SK-N-SH (cell line): ENCODE data around the gene PCYOX1L. TPM values are rescaled to one million over a fixed set of nuclear protein-coding genes. Genes with fewer than 3 reads are reported as not detected.

Source experiments
- CTCF ChIA-PET: fragments of 300-600, 350-600 bp; formaldehyde crosslinking; extraction: SDS; loops from one replicate; lab custom pipeline; 2021; lab: Yijun Ruan, JAX
- POLR2A ChIA-PET: fragments of 350-600 bp; sonication (Branson Sonifier 250); formaldehyde crosslinking; extraction: SDS; loops from one replicate; lab custom pipeline; 2020; ENCODE audit warnings: antibody characterized with exemption, inconsistent platforms; lab: Yijun Ruan, JAX
- DNase-seq: peaks from one replicate; pipeline ENCODE4 v3.0.0; 2012
- H2AFZ ChIP-seq: fragments of 200-600 bp; sonication (generic); 2 replicates; pipeline ENCODE4 v1.8.1; 2016; ENCODE audit warnings: antibody characterized with exemption, mild to moderate bottlenecking, low read depth
- H3F3A ChIP-seq: fragments of 200-600 bp; sonication (generic); replicated peaks from 2 replicates; pipeline ENCODE3; 2016; ENCODE audit warnings: antibody characterized with exemption, mild to moderate bottlenecking; ENCODE audit not compliant: insufficient read depth
- H3K27ac ChIP-seq, 2 experiments: fragments of 200-500 bp in 1 of 2; fragments of 200-600 bp in 1 of 2; sonication (Bioruptor generic) in 1 of 2; sonication (generic), shearing (Covaris generic) in 1 of 2; 2 replicates each; pipeline versions ENCODE4 v1.5.1 to v1.6.1; 2014 to 2016; ENCODE audit warnings: low read depth in 2 of 2, inconsistent platforms in 1 of 2, low read length in 1 of 2, mild to moderate bottlenecking in 1 of 2, mixed read lengths in 1 of 2
- H3K27me3 ChIP-seq: fragments of 200-600 bp; sonication (generic), shearing (Covaris generic); 2 replicates; pipeline ENCODE4 v1.6.1; 2016; ENCODE audit warnings: mixed run types; ENCODE audit not compliant: insufficient read depth
- H3K36me3 ChIP-seq, 2 experiments: fragments of 200-500 bp in 1 of 2; fragments of 200-600 bp in 1 of 2; sonication (Bioruptor generic) in 1 of 2; sonication (generic) in 1 of 2; replicated peaks in 1 of 2; 2 replicates each; pipeline versions ENCODE3 to v1.5.1; 2014 to 2016; ENCODE audit warnings: low read length in 1 of 2, mild to moderate bottlenecking in 1 of 2; ENCODE audit not compliant: insufficient read depth in 2 of 2, control insufficient read depth in 1 of 2
- H3K4me1 ChIP-seq, 2 experiments: fragments of 200-500 bp in 1 of 2; fragments of 200-600 bp in 1 of 2; sonication (Bioruptor generic) in 1 of 2; sonication (generic), shearing (Covaris generic) in 1 of 2; 2 replicates each; pipeline versions ENCODE4 v1.5.1 to v1.6.1; 2014 to 2016; ENCODE audit warnings: low read depth in 1 of 2, low read length in 1 of 2, mixed run types in 1 of 2; ENCODE audit not compliant: insufficient read depth in 2 of 2, control insufficient read depth in 1 of 2
- H3K4me2 ChIP-seq: fragments of 200-600 bp; sonication (generic), shearing (Covaris generic); 2 replicates; pipeline ENCODE4 v1.6.1; 2017; ENCODE audit warnings: mixed run types
- H3K4me3 ChIP-seq, 2 experiments: fragments of 200-500 bp in 1 of 2; fragments of 200-600 bp in 1 of 2; sonication (Bioruptor generic) in 1 of 2; sonication (generic), shearing (Covaris generic) in 1 of 2; 2 replicates each; pipeline versions ENCODE4 v1.5.1 to v1.8.1; 2014 to 2016; ENCODE audit warnings: low read depth in 2 of 2, inconsistent platforms in 1 of 2, low read length in 1 of 2, mild to moderate bottlenecking in 1 of 2, mixed read lengths in 1 of 2, moderate library complexity in 1 of 2
- H3K79me2 ChIP-seq: fragments of 200-600 bp; sonication (generic); 2 replicates; pipeline ENCODE4 v1.8.1; 2017; ENCODE audit warnings: mild to moderate bottlenecking; ENCODE audit not compliant: insufficient read depth
- H3K9ac ChIP-seq: fragments of 200-600 bp; sonication (generic); 2 replicates; pipeline ENCODE4 v1.6.1; 2017; ENCODE audit warnings: mixed run types
- H3K9me2 ChIP-seq: fragments of 200-600 bp; sonication (generic); 2 replicates; pipeline ENCODE4 v1.6.1; 2017; ENCODE audit warnings: mixed run types
- H3K9me3 ChIP-seq: fragments of 200-600 bp; sonication (generic); 2 replicates; pipeline ENCODE4 v1.6.1; 2017; ENCODE audit warnings: mixed run types, mild to moderate bottlenecking, moderate library complexity
- H4K20me1 ChIP-seq: fragments of 200-600 bp; sonication (generic); 2 replicates; pipeline ENCODE4 v1.6.1; 2017; ENCODE audit warnings: mild to moderate bottlenecking, mixed run types; ENCODE audit not compliant: insufficient read depth
- ELF1 ChIP-seq: IDR thresholded peaks from 2 replicates; pipeline ENCODE4 v1.4.0; 2012
- EP300 ChIP-seq, 2 experiments: IDR thresholded peaks; 2 replicates each; pipeline versions ENCODE4 v1.4.0 to v1.6.1; 2012; ENCODE audit warnings: borderline replicate concordance in 1 of 2, low read depth in 1 of 2, low read length in 1 of 2
- GATA2 ChIP-seq: sonication (generic); formaldehyde crosslinking; IDR thresholded peaks from 2 replicates; pipeline ENCODE4 v1.5.0; 2020; ENCODE audit warnings: mild to moderate bottlenecking, missing genetic modification reagents
- JUND ChIP-seq: IDR thresholded peaks from 2 replicates; pipeline ENCODE4 v1.4.0; 2012
- MEF2A ChIP-seq: IDR thresholded peaks from 2 replicates; pipeline ENCODE4 v1.4.0; 2012; ENCODE audit warnings: low read depth, borderline replicate concordance
- MXI1 ChIP-seq: IDR thresholded peaks from 2 replicates; pipeline ENCODE4 v1.6.1; 2012; ENCODE audit warnings: mild to moderate bottlenecking, low read depth, low read length, improper control_type of control experiment
- NFIC ChIP-seq: IDR thresholded peaks from 2 replicates; pipeline ENCODE4 v1.4.0; 2012; ENCODE audit warnings: borderline replicate concordance
- POLR2AphosphoS5 ChIP-seq: IDR thresholded peaks from 2 replicates; pipeline ENCODE4 v1.6.1; 2012; ENCODE audit warnings: low read depth, low read length
- RAD21 ChIP-seq: IDR thresholded peaks from 2 replicates; pipeline ENCODE4 v1.6.1; 2012; ENCODE audit warnings: mild to moderate bottlenecking, low read length
- RCOR1 ChIP-seq: fragments of 150-350 bp; IDR thresholded peaks from 2 replicates; pipeline ENCODE4 v1.6.1; 2017; ENCODE audit warnings: antibody characterized with exemption, low read length
- RXRA ChIP-seq: IDR thresholded peaks from 2 replicates; pipeline ENCODE4 v1.4.0; 2012; ENCODE audit warnings: low read depth, mild to moderate bottlenecking, borderline replicate concordance
- USF2 ChIP-seq: fragments of 150-350 bp; IDR thresholded peaks from 2 replicates; pipeline ENCODE4 v1.6.1; 2017; ENCODE audit warnings: antibody characterized with exemption, low read length, low read depth, borderline replicate concordance
- YY1 ChIP-seq: IDR thresholded peaks from 2 replicates; pipeline ENCODE4 v1.4.0; 2012; ENCODE audit warnings: low read depth, mild to moderate bottlenecking
- WGBS: methylation state at CpG from one replicate; pipeline ENCODE4 v1.1.6; 2017; ENCODE audit warnings: low lambda C conversion rate; 5-methylcytosine and 5-hydroxymethylcytosine counted together
- polyA plus RNA-seq, 3 experiments: library from polyadenylated mRNA; depleted of rRNA; stranded (reverse); fragments of >200 nt; gene quantifications; 2 replicates each; pipeline ENCODE4 v1.2.3, GENCODE V29; 2012
- TF ChIP-seq, protein P1 (sequence below): IDR thresholded peaks from 2 replicates; pipeline ENCODE4 v1.4.0; 2012; ENCODE audit warnings: low read depth, borderline replicate concordance
- TF ChIP-seq, protein P2 (sequence below): IDR thresholded peaks from 2 replicates; pipeline ENCODE4; 2012
- TF ChIP-seq, protein P3 (sequence below): fragments of 150-350 bp; IDR thresholded peaks from 2 replicates; pipeline ENCODE4 v1.6.1; 2016; ENCODE audit warnings: mild to moderate bottlenecking, low read depth, low read length
- TF ChIP-seq, protein P4 (sequence below): IDR thresholded peaks from 2 replicates; pipeline ENCODE4 v1.4.0; 2012; ENCODE audit warnings: low read depth

Gene PCYOX1L
- polyA plus RNA-seq, 1 of the 3 experiments (the other 2 are of a cell fraction): 17.5 TPM

- TF ChIP-seq RCOR1 (no peak), RAD21 (no peak), RXRA (no peak), NFIC (no peak), EP300 (IDR thresholded peaks at IDR 0.05; ENCODE audit: borderline replicate concordance in 1 of 2, low read depth in 1 of 2, low read length in 1 of 2) (no peak), MXI1 (no peak), POLR2AphosphoS5 (no peak), USF2 (no peak), JUND (no peak), ELF1 (no peak), GATA2 (CRISPR knock-in tag) (no peak)
- TF ChIP-seq, protein P1, sequence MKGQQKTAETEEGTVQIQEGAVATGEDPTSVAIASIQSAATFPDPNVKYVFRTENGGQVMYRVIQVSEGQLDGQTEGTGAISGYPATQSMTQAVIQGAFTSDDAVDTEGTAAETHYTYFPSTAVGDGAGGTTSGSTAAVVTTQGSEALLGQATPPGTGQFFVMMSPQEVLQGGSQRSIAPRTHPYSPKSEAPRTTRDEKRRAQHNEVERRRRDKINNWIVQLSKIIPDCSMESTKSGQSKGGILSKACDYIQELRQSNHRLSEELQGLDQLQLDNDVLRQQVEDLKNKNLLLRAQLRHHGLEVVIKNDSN: no peak
- TF ChIP-seq, protein P2, sequence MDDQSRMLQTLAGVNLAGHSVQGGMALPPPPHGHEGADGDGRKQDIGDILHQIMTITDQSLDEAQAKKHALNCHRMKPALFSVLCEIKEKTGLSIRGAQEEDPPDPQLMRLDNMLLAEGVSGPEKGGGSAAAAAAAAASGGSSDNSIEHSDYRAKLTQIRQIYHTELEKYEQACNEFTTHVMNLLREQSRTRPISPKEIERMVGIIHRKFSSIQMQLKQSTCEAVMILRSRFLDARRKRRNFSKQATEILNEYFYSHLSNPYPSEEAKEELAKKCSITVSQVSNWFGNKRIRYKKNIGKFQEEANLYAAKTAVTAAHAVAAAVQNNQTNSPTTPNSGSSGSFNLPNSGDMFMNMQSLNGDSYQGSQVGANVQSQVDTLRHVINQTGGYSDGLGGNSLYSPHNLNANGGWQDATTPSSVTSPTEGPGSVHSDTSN: no peak
- ChIA-PET POLR2A (no interaction called here), CTCF (interaction anchor here (0.8 to 41.4 kb wide), 5 partner anchors 10 to 188 kb away, joined by 3 to 1751 read pairs (median 29); no protein-coding TSS in a partner anchor)
- no peak overlapping the region for H2AFZ ChIP-seq
- H3K9ac ChIP-seq: no peak overlapping the region
- no peaks in the 10 kb centered on the region for H3F3A ChIP-seq
- no peaks in the 10 kb centered on the region for H3K36me3 ChIP-seq
- H3K9me2 ChIP-seq: no peaks in the 10 kb centered on the region
- H3K27ac ChIP-seq: no peak overlapping the region
- no peak overlapping the region for H3K4me3 ChIP-seq
- no peak overlapping the region for H3K4me2 ChIP-seq
- H3K27me3 ChIP-seq: no peaks in the 10 kb centered on the region
- no peaks in the 10 kb centered on the region for H3K79me2 ChIP-seq
- peaks cover 0 to 16% of the 10 kb centered on the region in 2 experiments; a peak in 1 of 4 replicates for H3K4me1 ChIP-seq
- H3K9me3 ChIP-seq: no peaks in the 10 kb centered on the region
- H4K20me1 ChIP-seq: no peaks in the 10 kb centered on the region
- DNase-seq: no peak
- 71% methylated on average over 7 of the region's 7 CpGs for WGBS
Observed at GRCh38 chr5:149376711-149377447, 19.0 kb downstream of the PCYOX1L start.

DNA sequence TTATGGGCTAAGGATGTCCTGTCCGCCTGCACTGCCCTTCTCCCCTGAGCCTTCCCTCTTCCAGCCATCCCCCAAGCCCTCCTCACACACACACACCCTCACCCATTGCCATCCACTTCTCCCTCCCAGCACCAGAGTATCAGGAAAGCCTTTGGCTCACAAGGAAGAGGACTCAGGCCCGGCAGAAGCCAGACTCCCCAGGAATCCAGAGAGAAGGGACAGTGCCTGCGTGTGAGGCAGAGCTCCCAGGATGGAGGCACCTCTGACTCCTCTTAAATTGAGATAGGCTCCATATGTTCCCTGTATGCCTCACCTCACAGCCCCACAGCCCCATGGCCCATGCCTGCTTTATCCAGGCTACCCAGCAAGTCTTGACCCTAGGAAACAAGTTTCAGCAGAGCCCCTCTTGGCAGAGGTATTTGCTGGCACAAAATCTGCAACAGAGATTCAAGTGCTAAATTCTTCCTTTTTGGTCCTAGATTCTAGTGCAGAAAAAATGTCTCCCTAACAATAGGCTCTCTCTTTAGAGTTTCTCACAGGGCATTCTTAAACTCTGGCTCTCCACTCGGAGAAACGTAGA lies 20.5 kb downstream of the PCYOX1L start:
- Histone ChIP-seq H2AFZ (no peak overlapping the region), H3K4me2 (no peak overlapping the region), H3K4me3 (no peak overlapping the region), H3K27ac (no peak overlapping the region), H3K9me3 (no peaks in the 10 kb centered on the region), H3K79me2 (no peaks in the 10 kb centered on the region)
- 86% methylated on average over 5 of the region's 5 CpGs for WGBS
- TF ChIP-seq YY1 (no peak), MEF2A (no peak), EP300 (IDR thresholded peaks at IDR 0.05; ENCODE audit: borderline replicate concordance in 1 of 2, low read depth in 1 of 2, low read length in 1 of 2) (no peak)
- TF ChIP-seq, protein P3, sequence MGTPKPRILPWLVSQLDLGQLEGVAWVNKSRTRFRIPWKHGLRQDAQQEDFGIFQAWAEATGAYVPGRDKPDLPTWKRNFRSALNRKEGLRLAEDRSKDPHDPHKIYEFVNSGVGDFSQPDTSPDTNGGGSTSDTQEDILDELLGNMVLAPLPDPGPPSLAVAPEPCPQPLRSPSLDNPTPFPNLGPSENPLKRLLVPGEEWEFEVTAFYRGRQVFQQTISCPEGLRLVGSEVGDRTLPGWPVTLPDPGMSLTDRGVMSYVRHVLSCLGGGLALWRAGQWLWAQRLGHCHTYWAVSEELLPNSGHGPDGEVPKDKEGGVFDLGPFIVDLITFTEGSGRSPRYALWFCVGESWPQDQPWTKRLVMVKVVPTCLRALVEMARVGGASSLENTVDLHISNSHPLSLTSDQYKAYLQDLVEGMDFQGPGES: no peak
- TF ChIP-seq, protein P4, sequence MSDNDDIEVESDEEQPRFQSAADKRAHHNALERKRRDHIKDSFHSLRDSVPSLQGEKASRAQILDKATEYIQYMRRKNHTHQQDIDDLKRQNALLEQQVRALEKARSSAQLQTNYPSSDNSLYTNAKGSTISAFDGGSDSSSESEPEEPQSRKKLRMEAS: no peak
- TF ChIP-seq, all 33 proteins: peak for 0
- H3K9ac ChIP-seq: no peak overlapping the region
- CTCF ChIA-PET: interaction anchor here (1.0 to 41.4 kb wide), 6 partner anchors 12 to 187 kb away, joined by 3 to 1751 read pairs (median 8); no protein-coding TSS in a partner anchor
- H3F3A ChIP-seq: no peaks in the 10 kb centered on the region
- no peak for DNase-seq
- POLR2A ChIA-PET: interaction anchor here (0.6 kb wide), 1 partner anchor 28 kb away, joined by 4 read pairs; no protein-coding TSS in a partner anchor
- H3K4me1 ChIP-seq: peaks cover 0 to 29% of the 10 kb centered on the region in 2 experiments; a peak in 1 of 4 replicates
- no peaks in the 10 kb centered on the region for H3K27me3 ChIP-seq
- H3K9me2 ChIP-seq: no peaks in the 10 kb centered on the region
- no peaks in the 10 kb centered on the region for H4K20me1 ChIP-seq
- no peaks in the 10 kb centered on the region for H3K36me3 ChIP-seq
